IMR-90 (cell line): ENCODE data around the gene MSI2. TPM values are rescaled to one million over a fixed set of nuclear protein-coding genes. Genes with fewer than 3 reads are reported as not detected.

Experiments used
- ATAC-seq: fragments of 200-7000 bp; cut with Tn5 transposase; 2 replicates; pipeline ENCODE4 v1.9.1; 2020; ENCODE audit warnings: low read depth, mild to moderate bottlenecking, moderate library complexity
- BruUV-seq: library from RNA; stranded (reverse); fragments of 400-500 nt; replicated peaks from 2 replicates; lab custom pipeline; 2021; lab: Mats Ljungman, UMichigan
- CTCF ChIA-PET: fragments of 300-600 bp; formaldehyde crosslinking; extraction: SDS; loops from one replicate; lab custom pipeline; 2021; ENCODE audit warnings: antibody characterized with exemption; lab: Yijun Ruan, JAX
- POLR2A ChIA-PET: fragments of 300-600 bp; sonication (Branson Sonifier 250); formaldehyde crosslinking; loops from one replicate; lab custom pipeline; 2022; ENCODE audit warnings: antibody characterized with exemption; ENCODE audit not compliant: unreplicated experiment; lab: Charles Lee
- DNase-seq: peaks from one replicate; pipeline ENCODE4 v3.0.0; 2013
- H2AFZ ChIP-seq: replicated peaks from 2 replicates; pipeline ENCODE3; 2013; ENCODE audit warnings: low read length, mild to moderate bottlenecking; ENCODE audit not compliant: poor library complexity
- H2AK5ac ChIP-seq: 2 replicates; pipeline ENCODE4 v1.6.1; 2013; ENCODE audit warnings: low read depth, low read length, inconsistent platforms
- H2AK9ac ChIP-seq: replicated peaks from 2 replicates; pipeline ENCODE3; 2013; ENCODE audit warnings: mild to moderate bottlenecking, low read depth, low read length, moderate library complexity; ENCODE audit not compliant: poor library complexity
- H2BK120ac ChIP-seq: 2 replicates; pipeline ENCODE4 v1.6.1; 2013; ENCODE audit warnings: low read depth, low read length, inconsistent platforms
- H2BK15ac ChIP-seq: 3 replicates; pipeline ENCODE4 v1.6.1; 2013; ENCODE audit warnings: low read depth, low read length, inconsistent platforms
- H2BK20ac ChIP-seq: 2 replicates; pipeline ENCODE4 v1.6.1; 2013; ENCODE audit warnings: low read depth, mild to moderate bottlenecking, inconsistent platforms, low read length, moderate library complexity
- H2BK5ac ChIP-seq: 2 replicates; pipeline ENCODE4 v1.6.1; 2013; ENCODE audit warnings: mild to moderate bottlenecking, low read depth, low read length, inconsistent platforms; ENCODE audit not compliant: poor library complexity, severe bottlenecking
- H3K14ac ChIP-seq: replicated peaks from 2 replicates; pipeline ENCODE4 v1.6.1; 2013; ENCODE audit warnings: low read depth, low read length, inconsistent platforms
- H3K18ac ChIP-seq: 2 replicates; pipeline ENCODE4 v1.6.1; 2013; ENCODE audit warnings: low read depth, low read length, control low read depth
- H3K23ac ChIP-seq: 2 replicates; pipeline ENCODE4 v1.6.1; 2013; ENCODE audit warnings: low read depth, low read length, inconsistent platforms
- H3K27ac ChIP-seq: 2 replicates; pipeline ENCODE4 v1.5.1; 2013; ENCODE audit warnings: mild to moderate bottlenecking, control low read depth, low read length; ENCODE audit not compliant: insufficient read depth
- H3K27me3 ChIP-seq: 2 replicates; pipeline ENCODE4 v1.6.1; 2013; ENCODE audit warnings: low read length; ENCODE audit not compliant: control insufficient read depth, insufficient read depth
- H3K36me3 ChIP-seq: 2 replicates; pipeline ENCODE4 v1.6.1; 2013; ENCODE audit warnings: low read length, mixed read lengths; ENCODE audit not compliant: control insufficient read depth, insufficient read depth
- H3K4ac ChIP-seq: 2 replicates; pipeline ENCODE4 v1.6.1; 2013; ENCODE audit warnings: low read depth, low read length, inconsistent platforms
- H3K4me1 ChIP-seq: 2 replicates; pipeline ENCODE4 v1.6.1; 2013; ENCODE audit warnings: low read length, mixed read lengths; ENCODE audit not compliant: control insufficient read depth, insufficient read depth
- H3K4me2 ChIP-seq: 2 replicates; pipeline ENCODE4 v1.6.1; 2013; ENCODE audit warnings: low read depth, mild to moderate bottlenecking, control low read depth, low read length, moderate library complexity
- H3K4me3 ChIP-seq: 2 replicates; pipeline ENCODE4 v1.5.1; 2013; ENCODE audit warnings: low read depth, mild to moderate bottlenecking, control low read depth, low read length, moderate library complexity; ENCODE audit not compliant: insufficient read depth
- H3K56ac ChIP-seq: 2 replicates; pipeline ENCODE4 v1.6.1; 2013; ENCODE audit warnings: low read length, inconsistent platforms; ENCODE audit not compliant: insufficient read depth; ENCODE audit errors: extremely low read depth
- H3K79me1 ChIP-seq, 2 experiments: 2 replicates each; pipeline ENCODE4 v1.6.1; 2013; ENCODE audit warnings: low read length in 2 of 2, inconsistent platforms in 1 of 2, low read depth in 1 of 2
- H3K9ac ChIP-seq: 2 replicates; pipeline ENCODE4 v1.6.1; 2013; ENCODE audit warnings: low read depth, low read length, control low read depth
- H3K9me1 ChIP-seq: 2 replicates; pipeline ENCODE4 v1.6.1; 2013; ENCODE audit warnings: low read length, inconsistent platforms; ENCODE audit not compliant: insufficient read depth
- H3K9me3 ChIP-seq: 2 replicates; pipeline ENCODE4 v1.6.1; 2013; ENCODE audit warnings: low read length; ENCODE audit not compliant: control insufficient read depth, insufficient read depth
- H4K20me1 ChIP-seq: 2 replicates; pipeline ENCODE4 v1.6.1; 2013; ENCODE audit warnings: low read length, inconsistent platforms; ENCODE audit not compliant: insufficient read depth
- H4K5ac ChIP-seq: 2 replicates; pipeline ENCODE4 v1.6.1; 2013; ENCODE audit warnings: mild to moderate bottlenecking, low read depth, low read length, control low read depth
- H4K8ac ChIP-seq, 2 experiments: 2 replicates each; pipeline ENCODE4 v1.6.1; 2013; ENCODE audit warnings: low read depth in 2 of 2, low read length in 2 of 2, control low read depth in 1 of 2, inconsistent platforms in 1 of 2
- H4K91ac ChIP-seq: 2 replicates; pipeline ENCODE4 v1.6.1; 2013; ENCODE audit warnings: low read depth, low read length, inconsistent platforms; ENCODE audit not compliant: insufficient read depth
- BHLHE40 ChIP-seq: fragments of 150-350 bp; IDR thresholded peaks from 2 replicates; pipeline ENCODE4 v1.6.1; 2016; ENCODE audit warnings: mild to moderate bottlenecking, low read depth, low read length
- CEBPB ChIP-seq: IDR thresholded peaks from 2 replicates; pipeline ENCODE4 v1.6.1; 2012; ENCODE audit warnings: low read depth, low read length, improper control_type of control experiment
- CHD1 ChIP-seq: IDR thresholded peaks from 2 replicates; pipeline ENCODE4 v1.6.1; 2012; ENCODE audit warnings: low read depth, low read length, improper control_type of control experiment
- CTCF ChIP-seq: conservative IDR thresholded peaks from 2 replicates; pipeline ENCODE4 v1.5.1; 2012; ENCODE audit warnings: mild to moderate bottlenecking, low read depth, low read length, improper control_type of control experiment
- ELK1 ChIP-seq: fragments of 150-350 bp; IDR thresholded peaks from 2 replicates; pipeline ENCODE4 v1.6.1; 2016; ENCODE audit warnings: low read depth, mild to moderate bottlenecking, low read length, moderate library complexity, borderline replicate concordance
- FOS ChIP-seq: fragments of 150-350 bp; IDR thresholded peaks from 2 replicates; pipeline ENCODE4 v1.6.1; 2016; ENCODE audit warnings: low read depth, low read length
- MAFK ChIP-seq: IDR thresholded peaks from 2 replicates; pipeline ENCODE4 v1.6.1; 2012; ENCODE audit warnings: low read depth, low read length, improper control_type of control experiment
- MAZ ChIP-seq: IDR thresholded peaks from 2 replicates; pipeline ENCODE4 v1.6.1; 2012; ENCODE audit warnings: low read depth, mild to moderate bottlenecking, low read length, improper control_type of control experiment, moderate library complexity, borderline replicate concordance
- MXI1 ChIP-seq: IDR thresholded peaks from 2 replicates; pipeline ENCODE4 v1.6.1; 2012; ENCODE audit warnings: low read depth, mild to moderate bottlenecking, low read length, moderate library complexity, borderline replicate concordance
- NFE2L2 ChIP-seq: fragments of 150-350 bp; IDR thresholded peaks from 2 replicates; pipeline ENCODE4 v1.6.1; 2016; ENCODE audit warnings: low read depth, mild to moderate bottlenecking, low read length
- POLR2A ChIP-seq: IDR thresholded peaks from 2 replicates; pipeline ENCODE4 v1.6.1; 2012; ENCODE audit warnings: mild to moderate bottlenecking, low read depth, low read length
- RAD21 ChIP-seq: IDR thresholded peaks from 2 replicates; pipeline ENCODE4 v1.6.1; 2012; ENCODE audit warnings: low read length, improper control_type of control experiment
- RCOR1 ChIP-seq: IDR thresholded peaks from 2 replicates; pipeline ENCODE4 v1.6.1; 2012; ENCODE audit warnings: mild to moderate bottlenecking, low read length, improper control_type of control experiment; ENCODE audit not compliant: insufficient replicate concordance
- SMC3 ChIP-seq: fragments of 150-350 bp; IDR thresholded peaks from 2 replicates; pipeline ENCODE4 v1.6.1; 2016; ENCODE audit warnings: low read depth, mild to moderate bottlenecking, antibody characterized with exemption, low read length, moderate library complexity
- USF2 ChIP-seq: fragments of 150-350 bp; IDR thresholded peaks from 2 replicates; pipeline ENCODE4 v1.6.1; 2017; ENCODE audit warnings: mild to moderate bottlenecking, antibody characterized with exemption, low read length, low read depth
- WGBS, 2 experiments: methylation state at CpG; one replicate each; pipeline versions ENCODE4 v1.1.5 to v1.1.7; 2013; ENCODE audit warnings: missing lambda C conversion rate in 2 of 2; ENCODE audit not compliant: insufficient read length in 1 of 2; ENCODE audit errors: extremely low coverage in 2 of 2; 5-methylcytosine and 5-hydroxymethylcytosine counted together
- dilution Hi-C: fragments of 300-500 bp; cut with HindIII; formaldehyde crosslinking; loops from one replicate; pipeline ENCODE4 v1.14.3; 2018; ENCODE audit warnings: low sequenced_read_pairs; ENCODE audit not compliant: unreplicated experiment
- in situ Hi-C: fragments of 300-500 bp; cut with MboI; formaldehyde crosslinking; loops from 3 replicates; pipeline ENCODE4 v1.14.3; 2019; ENCODE audit warnings: low sequenced_read_pairs, inconsistent platforms, mixed read lengths
- intact Hi-C: fragments of 100-400 bp; cut with micrococcal nuclease; formaldehyde crosslinking; loops from 2 replicates; pipeline ENCODE4 v1.10.0; 2022
- polyA plus RNA-seq, 3 experiments: library from polyadenylated mRNA; depleted of rRNA; stranded (reverse); fragments of >200 nt; gene quantifications; 2 replicates each; pipeline ENCODE4 v1.2.3, GENCODE V29; 2012; ENCODE audit warnings: low replicate concordance in 1 of 3
- total RNA-seq: library from RNA; depleted of rRNA; stranded (reverse); fragments of >200 nt; gene quantifications from 2 replicates; pipeline ENCODE4 v1.2.3, GENCODE V29; 2012

MSI2 gene
- total and polyA plus RNA-seq, 2 of the 4 experiments (the other 2 are of a cell fraction): 13.0 to 16.0 TPM

- Histone ChIP-seq H3K4me3 (no peak overlapping the region), H4K20me1 (no peaks in the 10 kb centered on the region), H2BK120ac (no peak overlapping the region), H3K4me2 (no peak overlapping the region), H3K27me3 (no peaks in the 10 kb centered on the region), H2BK5ac (no peak overlapping the region), H4K5ac (no peak overlapping the region), H2AK5ac (0 out of 2 replicates have a peak overlapping the region, but pooled peaks have one; percentile 23), H4K91ac (no peak overlapping the region), H3K14ac (no peak overlapping the region; the same call in 1 of the 2 replicates), H3K9me3 (no peaks in the 10 kb centered on the region), H3K4me1 (0 out of 2 replicates have a peak, but pooled peaks cover 2% of the 10 kb centered on the region), H2AK9ac (no peak overlapping the region), H3K27ac (no peak overlapping the region), H2BK15ac (no peak overlapping the region), H2BK20ac (no peak overlapping the region), H3K79me1 (no peaks in the 10 kb centered on the region; a peak in 2 of 4 replicates), H3K23ac (no peak overlapping the region), H3K4ac (no peak overlapping the region), H3K56ac (no peak overlapping the region), H3K18ac (no peak overlapping the region), H3K36me3 (no peaks in the 10 kb centered on the region), H4K8ac (no peak overlapping the region), H3K9ac (no peak overlapping the region), H2AFZ (no peak overlapping the region), H3K9me1 (peaks cover 3% of the 10 kb centered on the region; the same call in 1 of the 2 replicates)
- dilution Hi-C loops (no loop called here), in situ Hi-C loops (no loop called here), intact Hi-C loops (no loop called here)
- no TSS peak for BruUV-seq
- no peak for TF ChIP-seq CTCF
- no peak for TF ChIP-seq MAZ
- TF ChIP-seq CEBPB: no peak
- no peak for TF ChIP-seq MAFK
- no peak for TF ChIP-seq ELK1
- no peak for TF ChIP-seq BHLHE40
- TF ChIP-seq SMC3: no peak
- no peak for TF ChIP-seq RAD21
- TF ChIP-seq POLR2A: no peak
- TF ChIP-seq RCOR1: no peak
- no peak for TF ChIP-seq CHD1
- no peak for TF ChIP-seq MXI1
- TF ChIP-seq FOS: no peak
- no peak for TF ChIP-seq NFE2L2
- TF ChIP-seq USF2: no peak
- ChIA-PET POLR2A (no interaction called here), CTCF (interaction anchor here (0.6 kb wide), 1 partner anchor 108 kb away, joined by 3 read pairs; no protein-coding TSS in a partner anchor)
- DNase-seq (no peak), ATAC-seq (no peak)
- WGBS, 2 experiments: 95% methylated on average over 4 of the region's 8 CpGs; no CpG with 5 or more reads in 1 of the 2 experiments
Measured at GRCh38 chr17:57563958-57564357, 307.6 kb downstream of the MSI2 start.
